Tibial nerve (tissue), 3 donors: ENCODE measurements around the gene STK39.
"Not testable (repeated sequence)": the region's sequence is repeated elsewhere in the genome, so short reads cannot be mapped to it uniquely, and the experiment has no call there.

Experiments used
- EP300 ChIP-seq, 2 donors: sonication (generic); formaldehyde crosslinking; IDR thresholded peaks; one replicate each; pipeline ENCODE4 v1.6.1; 2017; ENCODE audit warnings: antibody characterized with exemption in 2 of 2, mild to moderate bottlenecking in 1 of 2
- POLR2A ChIP-seq, 2 donors: fragments of 450-650 bp; IDR thresholded peaks; one replicate each; pipeline ENCODE4 v1.6.1; 2017; ENCODE audit warnings: antibody characterized with exemption in 2 of 2, mild to moderate bottlenecking in 2 of 2, moderate library complexity in 2 of 2

DNA sequence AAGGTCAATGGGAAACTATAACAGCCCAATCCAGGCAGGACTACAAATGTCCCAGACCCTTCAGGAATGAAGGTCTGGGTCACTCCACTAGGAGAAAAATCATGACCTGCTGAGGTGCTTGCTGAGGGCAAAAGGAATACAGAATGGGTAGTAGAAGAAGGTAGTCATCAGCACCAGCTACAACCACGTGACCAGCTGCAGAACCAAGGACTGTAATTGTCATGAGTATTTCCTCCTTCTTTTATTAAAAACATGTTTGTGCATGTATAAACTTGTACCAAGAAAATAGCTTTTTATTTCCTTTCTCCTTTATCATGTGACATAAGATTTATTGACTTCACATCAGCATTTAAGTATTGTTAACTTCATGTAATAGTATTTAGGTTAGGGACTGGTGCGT is 15.5 kb upstream of the STK39 start:
- TF ChIP-seq POLR2A, EP300 (IDR thresholded peaks at IDR 0.05): not testable (repeated sequence)
